ENCODE data around the gene TBX4.

- TF ChIP-seq CTCF (IDR thresholded peaks at IDR 0.05), result no peak
- no peak for TF ChIP-seq POLR2A (IDR thresholded peaks at IDR 0.05; ENCODE audit: low read depth)
- TF ChIP-seq POLR2AphosphoS5 (IDR thresholded peaks at IDR 0.05), result no peak
Observed at GRCh38 chr17:61503961-61504360, 51.7 kb downstream of the TBX4 start.
